ENCODE data around the gene FRAS1.
A peak's percentile ranks its signal among the peaks of the same experiment; 100 is the strongest.

Gene FRAS1

DNA sequence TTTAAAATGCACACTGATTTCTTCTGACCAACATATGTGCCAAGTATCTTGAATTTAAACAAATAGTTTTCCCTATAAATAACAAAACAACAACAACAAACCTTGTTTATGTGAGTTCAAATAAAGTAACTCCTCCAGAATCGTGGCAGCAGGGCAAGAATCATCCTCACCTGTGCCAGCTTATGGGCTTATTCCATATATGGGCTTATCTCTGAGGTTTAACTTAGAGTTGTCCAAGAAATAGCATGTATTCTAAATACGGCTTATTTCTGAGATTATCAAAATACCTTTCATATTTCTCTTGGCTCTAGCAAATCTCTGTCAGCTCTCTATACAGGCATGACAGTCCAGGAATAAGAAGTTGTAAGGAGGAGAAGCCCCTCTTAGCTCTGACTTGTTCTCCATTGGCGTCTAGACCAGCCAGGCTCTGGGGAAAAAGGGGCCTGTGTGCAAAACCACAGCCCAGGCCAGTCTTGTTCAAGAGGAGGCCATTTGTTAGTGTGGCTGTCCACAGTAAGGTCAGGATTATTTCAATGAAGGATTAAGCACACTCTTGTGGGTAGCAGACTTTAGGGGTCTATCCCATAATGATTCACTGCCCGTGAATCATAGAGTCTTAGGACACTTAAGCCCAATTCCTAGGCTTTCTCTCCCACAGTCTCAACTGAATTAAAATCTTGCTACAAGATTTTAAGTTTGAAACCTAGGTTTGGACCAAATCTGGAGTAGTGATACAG, 63.2 kb downstream of the FRAS1 start:
- DNase-seq, result no peak

DNA sequence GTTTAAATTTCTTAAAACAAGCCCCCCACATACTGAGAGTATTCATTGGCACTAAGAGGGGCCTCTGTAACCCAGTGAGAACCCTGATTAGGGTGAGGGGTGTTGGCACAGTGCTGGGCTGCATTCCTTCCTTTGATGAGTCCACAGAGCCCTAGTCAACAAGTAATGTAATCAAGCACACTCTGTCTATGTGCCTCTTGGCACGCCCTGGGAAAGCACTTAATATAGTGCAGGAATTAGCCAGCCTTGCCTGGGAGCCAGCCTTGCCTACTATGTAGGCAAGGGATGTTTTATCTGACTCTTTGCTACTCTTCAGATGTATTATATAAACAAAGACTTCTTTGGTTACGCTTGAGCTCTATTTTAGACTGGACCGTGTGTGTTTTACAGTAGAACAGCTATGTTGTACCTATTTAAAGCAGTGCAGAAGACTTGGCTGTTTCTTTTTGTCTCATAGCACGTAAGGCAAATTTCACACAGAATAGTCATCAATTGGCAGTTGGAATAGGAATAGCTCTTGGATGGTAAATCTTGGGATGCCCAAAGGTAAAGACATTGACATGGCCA, 64.3 kb downstream of the FRAS1 start:
- DNase-seq, result no peak

DNA sequence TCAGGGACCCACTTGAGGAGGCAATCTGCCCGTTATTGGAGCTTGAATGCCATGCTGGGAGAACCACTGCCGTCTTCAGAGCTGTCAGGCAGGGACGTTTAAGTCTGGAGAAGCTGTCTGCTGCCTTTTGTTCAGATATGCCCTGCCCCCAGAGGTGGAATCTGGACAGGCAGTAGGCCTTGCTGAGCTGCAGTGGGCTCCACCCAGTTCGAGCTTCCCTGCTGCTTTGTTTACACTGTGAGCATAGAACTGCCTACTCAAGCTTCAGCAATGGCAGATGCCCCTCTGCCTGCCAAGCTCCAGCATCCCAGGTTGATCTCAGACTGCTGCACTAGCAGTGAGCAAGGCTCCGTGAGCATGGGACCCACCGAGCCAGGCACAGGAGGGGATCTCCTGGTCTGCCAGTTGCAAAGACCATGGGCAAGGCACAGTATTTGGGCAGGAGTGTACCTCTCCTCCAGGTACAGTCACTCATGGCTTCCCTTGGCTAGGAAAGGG, 68.8 kb downstream of the FRAS1 start:
- peak; percentile 67 for DNase-seq

DNA sequence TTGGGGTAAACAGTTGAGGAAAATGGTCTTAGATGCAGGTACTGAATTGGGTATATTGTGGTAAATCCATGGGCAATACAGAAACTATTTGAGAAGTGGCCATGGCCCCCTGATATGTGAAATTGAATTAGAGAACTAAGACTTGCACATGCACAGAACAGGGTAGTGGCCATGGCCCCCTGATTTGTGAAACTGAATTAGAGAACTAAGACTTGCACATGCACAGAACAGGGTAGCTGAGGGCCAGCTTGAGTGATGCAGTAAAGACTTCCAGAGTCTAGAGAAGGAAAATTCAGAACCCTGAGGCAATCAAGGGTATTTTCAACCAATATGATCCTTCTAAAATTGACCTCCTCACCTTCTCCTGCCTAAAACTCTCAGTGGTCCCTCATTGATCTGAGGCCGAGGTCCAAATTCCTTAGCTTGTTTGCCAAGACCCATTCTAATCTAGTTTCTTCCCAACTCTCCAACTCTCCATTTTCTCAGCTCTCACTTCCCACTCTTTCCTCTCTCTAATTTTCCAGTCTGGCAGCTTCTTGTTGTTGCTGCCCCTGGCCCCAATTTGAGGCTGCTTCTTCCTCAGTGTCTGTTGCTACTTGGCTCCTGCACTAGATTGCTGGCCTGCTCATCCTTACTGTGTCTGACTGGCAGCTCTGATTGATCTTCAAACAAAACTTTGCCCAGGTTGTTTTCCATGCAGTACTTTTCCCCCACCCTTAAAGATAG, 72.4 kb downstream of the FRAS1 start:
- DNase-seq, result no peak

DNA sequence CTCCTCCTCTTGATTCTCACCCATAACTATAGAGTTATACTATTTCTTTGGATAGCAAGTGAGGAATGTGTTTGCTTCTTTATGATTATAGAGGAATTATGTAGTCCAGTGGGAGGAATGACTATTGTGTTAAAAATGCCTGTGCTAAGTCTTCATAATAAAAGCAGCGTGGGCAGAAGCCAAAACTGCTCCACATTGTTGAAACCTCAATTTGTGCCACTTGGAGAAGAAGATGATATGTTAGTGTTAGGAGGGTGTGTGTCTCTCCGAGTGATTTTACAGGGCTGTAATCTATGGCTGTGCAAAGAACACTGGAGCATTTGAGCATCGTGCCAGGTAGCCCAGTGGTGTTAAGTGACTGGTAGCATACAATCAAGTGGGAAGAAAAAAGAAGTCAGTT, 74.3 kb downstream of the FRAS1 start:
- no peak for DNase-seq

DNA sequence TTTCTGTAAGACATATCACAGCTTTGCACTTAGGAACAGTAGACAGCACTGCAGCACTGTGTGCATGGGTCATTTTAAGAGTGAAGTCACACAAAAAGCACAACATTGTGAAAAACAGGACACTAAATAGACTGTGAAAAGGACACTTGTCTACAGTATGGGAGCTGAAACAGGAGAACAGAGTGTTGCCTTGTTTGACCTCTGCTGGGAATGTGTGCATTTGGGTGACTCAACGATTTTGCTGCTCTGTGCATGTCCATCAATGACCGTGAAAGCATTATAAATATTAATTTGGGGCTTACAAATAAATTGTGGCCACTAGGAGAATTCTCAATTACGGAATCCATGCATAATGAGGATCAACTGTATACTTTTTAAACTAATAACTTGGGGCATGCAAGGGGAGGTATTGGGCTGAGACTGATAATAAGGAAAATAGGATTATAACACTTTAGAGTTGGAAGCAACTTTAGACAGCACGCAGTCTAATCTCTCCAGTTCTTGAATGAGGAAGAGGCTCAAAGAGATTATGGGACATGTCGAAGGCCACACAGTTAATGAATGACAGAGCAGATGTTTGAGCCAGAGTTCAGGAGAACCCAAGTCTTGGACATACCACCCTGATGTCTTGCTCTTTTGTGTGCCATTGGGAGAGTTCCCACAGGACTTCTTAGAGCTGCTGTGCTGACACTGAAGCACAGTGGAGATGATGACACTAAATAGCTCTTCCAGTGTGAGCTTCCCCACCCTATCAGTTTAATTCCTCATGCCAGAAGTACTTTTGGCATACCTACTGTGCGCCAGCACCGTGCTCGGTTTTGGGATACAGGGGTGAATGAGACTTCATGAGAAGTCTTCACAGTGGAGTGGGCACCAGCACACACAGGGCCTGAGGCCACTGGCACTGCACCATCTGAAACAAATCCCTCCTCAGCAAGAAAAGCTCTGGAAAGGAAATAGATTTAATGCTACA, 79.3 kb downstream of the FRAS1 start:
- DNase-seq, result no peak

DNA sequence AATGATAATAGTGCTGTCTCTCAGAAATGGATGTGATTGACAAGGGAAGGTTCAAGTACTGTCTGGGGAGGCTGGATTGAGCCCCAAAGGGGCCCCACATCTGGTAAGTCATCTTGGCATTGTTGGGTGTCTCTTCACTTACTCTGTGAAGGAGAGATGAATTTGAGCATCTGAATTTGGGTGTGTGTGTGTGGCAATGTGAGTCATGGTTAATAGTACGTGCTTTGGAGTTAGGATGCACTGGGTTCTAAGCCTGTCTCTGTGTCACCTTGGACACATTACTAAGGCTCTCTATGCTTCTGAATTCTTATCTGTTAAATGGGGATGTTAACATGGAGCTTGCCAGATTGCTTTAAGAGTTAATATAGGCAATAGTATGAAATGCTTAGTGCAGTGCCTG, 80.4 kb downstream of the FRAS1 start:
- DNase-seq, result no peak

DNA sequence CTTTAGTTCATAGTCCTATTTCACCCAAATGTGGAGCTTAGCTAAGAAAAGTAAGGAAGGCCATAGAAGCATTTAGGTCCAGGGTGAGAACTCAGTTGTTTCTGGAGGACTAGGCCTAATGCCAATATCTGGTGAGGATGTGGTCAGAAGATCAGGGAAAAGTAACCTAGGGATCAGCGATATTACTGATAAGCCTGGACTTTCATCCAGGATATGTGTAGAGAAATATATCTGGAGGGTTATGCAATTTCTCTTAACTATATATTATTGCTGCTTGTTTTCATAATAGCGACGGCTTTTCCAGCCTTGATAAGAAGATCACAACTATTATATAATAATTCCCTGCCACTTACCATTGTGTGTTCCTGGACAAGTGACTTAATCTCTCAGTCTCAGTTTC, 81.1 kb downstream of the FRAS1 start:
- DNase-seq, result no peak

DNA sequence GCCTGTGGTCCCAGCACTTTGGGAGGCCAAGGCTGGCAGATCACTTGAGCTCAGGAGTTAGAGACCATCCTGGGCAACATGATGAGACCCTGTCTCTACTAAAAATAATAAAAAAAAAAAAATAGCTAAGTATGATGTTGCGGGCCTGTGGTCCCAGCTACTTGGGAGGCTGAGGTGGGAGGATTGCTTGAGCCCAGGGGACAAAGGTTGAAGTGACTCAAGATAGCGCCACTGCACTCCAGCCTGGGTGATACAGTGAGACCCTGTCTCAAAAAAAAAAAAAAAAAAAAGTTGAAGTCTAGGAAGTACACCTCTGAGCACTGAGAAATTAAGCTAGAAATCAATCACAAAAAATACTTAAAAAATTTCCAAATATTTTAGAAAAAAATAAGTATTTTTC, 86.5 kb downstream of the FRAS1 start:
- DNase-seq, result no peak

DNA sequence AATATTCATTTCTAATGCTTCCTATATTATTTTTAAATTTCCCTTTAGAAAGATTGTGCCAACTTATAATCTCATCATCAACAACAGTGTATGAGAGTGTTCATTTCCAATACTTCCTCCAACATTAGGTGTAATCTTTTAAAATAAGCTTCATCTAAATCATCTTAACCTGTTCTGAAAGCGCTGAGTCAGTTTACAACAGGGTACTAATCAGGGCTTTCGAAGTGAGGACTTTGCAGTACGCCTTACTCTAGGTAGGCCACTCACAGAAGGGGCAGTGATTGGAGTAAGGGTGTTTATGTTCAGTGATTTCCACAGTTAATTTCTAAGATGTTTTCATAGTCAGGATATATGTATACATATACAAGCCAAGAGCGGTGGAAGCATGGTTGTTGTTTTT, 87.9 kb downstream of the FRAS1 start:
- DNase-seq, result no peak

DNA sequence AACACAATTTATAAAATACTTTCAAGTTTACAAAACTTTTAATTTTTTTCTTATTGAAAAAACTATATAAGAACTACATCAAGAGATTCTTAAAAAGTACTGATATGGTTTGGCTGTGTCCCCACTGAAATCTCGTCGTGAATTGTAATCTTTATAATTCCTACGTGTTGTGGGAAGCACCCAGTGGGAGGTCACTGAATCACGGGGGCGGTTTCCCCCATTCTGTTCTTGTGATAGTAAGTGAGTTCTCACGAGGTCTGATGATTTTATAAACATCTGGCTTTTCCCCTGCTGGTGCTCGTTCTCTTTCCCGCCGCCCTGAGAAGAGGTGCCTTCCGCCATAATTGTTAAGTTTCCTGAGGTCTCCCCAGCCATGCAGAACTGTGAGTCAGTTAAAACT, 88.5 kb downstream of the FRAS1 start:
- DNase-seq, result no peak

DNA sequence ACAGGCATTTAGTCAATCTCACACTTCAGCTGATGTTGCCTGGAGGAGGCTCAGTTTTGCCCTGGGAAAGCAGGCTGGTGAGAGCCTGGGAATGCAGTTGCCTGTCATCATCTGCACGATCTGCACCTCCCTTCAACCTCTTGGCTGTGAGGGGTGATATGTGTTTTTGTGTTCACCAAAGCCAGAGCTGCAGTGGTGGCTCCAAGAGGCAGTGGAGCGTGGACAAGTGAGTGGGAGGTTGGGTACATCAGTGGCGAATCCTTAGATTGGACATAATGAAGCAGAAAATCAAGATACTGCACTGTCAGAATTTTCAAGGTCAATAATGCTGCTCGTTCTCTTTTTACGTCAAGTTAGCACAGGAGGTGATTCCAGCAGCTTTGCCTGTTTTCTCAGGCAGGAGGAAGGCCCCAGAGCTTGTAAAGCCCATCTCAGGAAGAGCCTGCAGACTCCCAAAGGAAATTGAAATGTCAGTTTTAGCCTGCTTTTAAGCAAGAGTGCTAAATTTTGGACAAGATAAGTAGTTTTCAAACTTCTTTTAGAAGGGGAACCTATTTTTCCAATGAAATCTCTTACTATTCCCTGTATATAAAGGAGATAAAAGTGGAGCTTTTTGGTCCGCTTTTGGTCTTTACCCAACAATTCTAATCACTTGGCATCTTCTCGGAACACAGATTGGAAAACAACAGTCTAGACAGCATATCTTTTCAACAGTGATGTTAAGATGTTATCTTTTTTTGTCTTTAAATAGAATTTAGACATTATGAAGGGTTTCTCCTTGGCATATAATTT, 92.8 kb downstream of the FRAS1 start:
- no peak for DNase-seq

DNA sequence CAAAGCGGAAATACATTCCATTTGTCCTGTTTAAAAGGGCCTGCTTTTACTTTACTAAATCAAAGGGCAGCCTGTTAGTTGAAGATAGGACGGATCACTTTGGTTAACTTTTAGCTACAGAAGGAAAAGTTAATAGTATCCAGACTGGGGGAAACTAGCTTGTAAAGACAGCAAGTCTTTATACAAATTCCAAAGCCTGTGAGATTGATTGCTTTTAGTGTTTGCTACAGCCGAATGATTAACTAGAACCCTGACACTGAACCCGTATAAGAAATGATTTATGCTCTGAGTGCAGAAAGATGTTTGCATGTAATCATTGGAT, 93.4 kb downstream of the FRAS1 start:
- DNase-seq, result no peak

DNA sequence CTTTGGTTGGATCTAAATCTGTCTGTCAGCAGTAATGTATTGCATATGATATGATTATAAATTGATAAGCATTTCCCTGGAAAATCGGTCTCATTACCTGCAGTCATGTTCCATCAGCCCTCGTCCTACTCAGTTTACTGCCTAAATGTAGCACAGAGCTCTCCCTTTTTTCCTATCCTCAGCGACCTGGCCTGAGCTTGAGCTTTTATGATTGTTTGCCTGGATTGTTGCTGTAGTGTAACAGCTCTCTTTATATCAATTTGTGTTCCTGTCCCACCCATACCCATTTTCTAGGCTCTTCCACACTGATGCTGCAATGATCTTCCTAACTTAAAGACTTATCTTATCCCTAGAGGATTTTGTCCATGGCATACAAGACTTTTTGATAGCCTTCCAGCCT, 95.7 kb downstream of the FRAS1 start:
- DNase-seq, result no peak

DNA sequence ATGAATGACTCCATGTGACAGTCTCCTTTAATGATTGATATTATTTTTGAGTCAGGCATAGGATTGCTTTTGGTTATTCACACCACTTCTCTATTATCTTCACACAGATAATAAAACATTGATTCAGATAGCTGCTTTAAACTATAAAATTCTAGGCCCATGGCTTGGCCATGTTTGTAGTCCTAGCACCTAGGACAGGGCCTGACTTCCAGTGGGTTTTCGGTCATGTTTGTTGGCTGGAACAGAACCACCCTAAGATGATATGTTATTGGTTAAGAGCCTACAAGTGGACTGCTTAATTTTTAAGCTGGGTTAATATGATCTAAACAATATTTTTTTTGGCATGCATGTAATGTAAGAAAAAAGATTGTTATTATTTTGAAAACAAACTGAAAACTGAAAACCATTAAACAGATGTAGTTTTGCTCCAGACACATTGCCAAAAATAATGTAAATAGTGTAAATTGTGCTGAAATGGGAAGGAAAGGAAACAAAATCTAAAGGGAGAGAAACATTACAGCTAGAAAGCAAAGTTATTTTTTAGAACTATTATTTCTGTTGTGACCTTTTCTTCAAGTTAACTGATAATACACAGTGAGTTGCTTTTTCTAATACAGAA, 98.0 kb downstream of the FRAS1 start:
- DNase-seq, result no peak

DNA sequence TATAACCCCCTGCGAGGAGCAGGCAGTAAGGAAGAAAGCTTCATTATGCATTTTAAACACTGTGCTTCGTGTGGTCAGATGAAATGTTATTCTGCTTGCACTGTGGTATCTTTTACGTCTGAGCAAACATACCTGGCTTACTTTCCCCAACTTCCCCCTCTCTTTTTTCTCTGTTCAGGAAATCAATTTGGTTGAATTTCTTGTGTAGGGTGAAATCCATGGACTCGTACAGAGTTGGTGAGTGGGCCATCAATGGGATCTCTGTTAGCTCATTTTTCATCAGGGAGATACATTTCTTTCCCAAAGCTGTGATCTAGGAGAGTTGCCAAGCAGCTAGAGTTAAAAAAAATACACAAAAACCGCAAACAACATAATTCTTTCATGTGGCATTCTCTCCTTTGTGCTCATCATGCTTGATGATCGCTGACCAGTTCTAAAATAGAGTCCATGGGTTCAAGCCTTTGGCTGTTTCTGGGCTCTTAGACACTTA, 98.5 kb downstream of the FRAS1 start:
- DNase-seq, result no peak

DNA sequence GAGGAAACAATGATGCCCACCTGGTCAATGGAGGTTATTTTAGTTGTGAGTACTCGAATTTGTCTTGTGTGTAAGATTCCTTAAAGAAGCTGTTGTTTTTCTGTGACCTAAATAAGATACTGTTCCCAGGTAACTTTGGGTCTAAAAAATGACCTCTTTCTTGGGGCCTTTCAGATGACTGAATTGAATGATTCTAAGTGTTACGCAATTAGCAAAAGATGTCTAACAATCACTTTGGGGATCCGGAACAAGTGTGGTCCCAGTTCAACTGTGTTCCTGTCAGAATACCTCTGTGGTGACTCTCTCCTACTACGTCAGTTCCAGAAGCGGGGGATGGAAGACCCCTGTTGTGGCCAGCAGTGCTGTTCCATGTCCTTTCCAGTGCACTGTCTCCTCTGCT, 99.4 kb downstream of the FRAS1 start:
- no peak for DNase-seq

DNA sequence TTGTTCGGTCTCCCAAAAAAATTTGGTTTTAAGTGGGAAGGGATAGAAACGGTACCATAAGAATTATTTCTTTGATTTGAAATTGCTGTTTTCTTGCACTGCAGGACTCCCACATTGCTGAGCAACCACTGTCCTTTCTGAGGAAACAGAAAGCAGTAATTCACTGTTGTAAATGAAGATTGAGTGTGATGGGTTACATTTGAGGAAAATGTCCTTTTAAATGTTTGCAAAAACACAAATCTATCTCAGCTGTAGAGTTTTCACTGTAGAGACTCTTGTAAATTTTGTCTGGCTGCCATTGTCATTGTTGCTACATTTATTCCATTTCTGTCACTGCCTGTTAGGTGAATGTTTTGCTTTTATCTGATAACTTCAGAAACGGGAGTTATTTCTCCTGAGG, 105.2 kb downstream of the FRAS1 start:
- no peak for DNase-seq

DNA sequence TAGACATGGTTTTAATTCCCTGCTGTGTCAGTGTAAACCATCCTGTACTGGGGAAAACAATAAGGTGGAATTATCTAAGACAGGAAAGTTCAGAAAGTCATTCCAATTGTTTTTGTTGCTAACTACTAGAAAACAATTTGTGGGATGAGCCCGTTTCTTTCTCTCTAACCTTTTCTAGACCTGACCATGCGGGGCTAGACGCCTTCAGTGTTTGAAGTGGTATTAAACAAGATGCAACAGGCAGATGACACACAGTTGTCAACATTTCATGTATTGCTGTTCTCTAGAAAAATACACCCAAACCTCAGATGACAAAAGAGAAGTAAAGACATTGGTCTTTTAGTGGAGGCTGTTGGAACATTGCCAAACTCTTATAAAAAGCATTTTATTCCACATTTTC, 105.7 kb downstream of the FRAS1 start:
- DNase-seq, result no peak

DNA sequence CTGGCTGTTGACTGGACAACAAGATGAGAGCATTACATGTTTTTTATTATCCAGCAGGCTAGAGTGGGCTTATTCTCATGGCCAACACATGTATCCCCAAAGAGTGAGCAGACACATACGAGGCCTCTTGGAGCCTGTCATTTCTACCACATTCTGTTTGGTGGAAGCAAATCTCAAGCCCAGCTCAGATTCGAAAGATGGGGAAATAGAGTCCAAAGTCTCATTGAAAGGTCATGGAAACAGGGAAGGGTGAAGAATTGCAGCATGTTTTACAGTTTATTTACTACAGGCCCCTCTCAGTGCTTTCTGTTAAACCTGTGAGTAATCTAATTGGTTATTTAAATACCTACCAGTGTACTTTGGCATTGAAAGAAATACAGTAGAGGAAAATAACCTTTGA, 108.6 kb downstream of the FRAS1 start:
- no peak for DNase-seq

DNA sequence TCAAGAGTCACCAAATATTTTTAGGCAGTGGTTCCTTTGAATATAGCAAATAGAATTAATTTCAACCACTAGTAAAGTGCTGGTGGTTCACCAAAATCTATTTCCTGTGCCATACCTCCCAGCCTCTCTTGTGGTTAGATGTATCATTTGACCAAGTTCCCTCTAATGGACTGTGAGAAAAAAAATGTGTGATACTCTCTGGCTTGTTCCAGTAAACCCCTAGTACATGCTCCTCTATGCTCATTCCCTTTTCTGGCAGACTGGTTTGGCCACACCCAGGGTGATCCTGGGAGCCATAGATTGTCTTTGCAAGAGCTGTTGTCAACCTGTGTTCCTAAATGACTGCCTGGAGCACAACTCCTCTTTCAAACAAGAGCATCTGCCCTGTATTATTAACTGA, 109.5 kb downstream of the FRAS1 start:
- no peak for DNase-seq

DNA sequence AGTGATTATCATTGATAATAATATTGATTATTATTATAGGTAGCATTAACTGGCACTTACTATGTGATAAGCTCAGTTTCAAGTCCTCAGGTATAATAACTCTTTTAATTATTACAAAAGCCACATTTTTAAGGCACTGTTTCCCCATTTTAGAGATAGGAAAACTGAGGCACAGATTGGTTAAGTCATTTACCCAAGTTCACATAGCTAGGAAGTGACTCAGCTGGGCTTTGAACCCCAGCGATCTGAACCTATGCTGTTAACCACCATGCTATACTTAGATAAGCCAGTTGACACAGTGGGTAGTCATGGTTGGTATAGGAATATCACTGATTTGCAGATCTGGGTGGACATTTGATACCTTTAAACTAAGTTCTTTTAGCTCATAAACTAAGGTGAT, 110.4 kb downstream of the FRAS1 start:
- DNase-seq, result no peak
